Tibial nerve (tissue), 4 donors: ENCODE data around the gene TP53RK. TPM values are rescaled to one million over a fixed set of nuclear protein-coding genes. Genes with fewer than 3 reads are reported as not detected.

Source experiments
- DNase-seq, 2 donors: peaks; one replicate each; pipeline ENCODE4 v3.0.0-alpha.2; 2019; ENCODE audit warnings: low spot score in 2 of 2
- H3K27ac ChIP-seq, 4 donors: fragments of 200-600 bp; sonication (generic) in 3 of 4; one replicate each; pipeline ENCODE4 v1.5.1; 2017 to 2019; ENCODE audit warnings: mild to moderate bottlenecking in 1 of 4
- H3K27me3 ChIP-seq, 2 donors: fragments of 200-600 bp; sonication (generic) in 1 of 2; one replicate each; pipeline versions ENCODE4 v1.5.1 to v1.6.0; 2017 to 2019
- H3K36me3 ChIP-seq, 3 donors: fragments of 200-600 bp; sonication (generic); one replicate each; pipeline ENCODE4 v1.5.1; 2018 to 2019
- H3K4me1 ChIP-seq, 4 donors: fragments of 200-600 bp; sonication (generic) in 3 of 4; one replicate each; pipeline ENCODE4 v1.5.1; 2017 to 2019
- H3K4me3 ChIP-seq, 4 donors: fragments of 200-600 bp; sonication (generic) in 3 of 4; one replicate each; pipeline ENCODE4 v1.5.1; 2017 to 2019; ENCODE audit warnings: mild to moderate bottlenecking in 1 of 4, moderate library complexity in 1 of 4
- H3K9me3 ChIP-seq, 4 donors: fragments of 200-600 bp; sonication (generic) in 3 of 4; one replicate each; pipeline ENCODE4 v1.5.1; 2017 to 2019
- CTCF ChIP-seq, 5 experiments: fragments of 200-600 bp in 3 of 5; fragments of 450-650 bp in 2 of 5; sonication (generic) in 3 of 5; IDR thresholded peaks; one replicate each; pipeline ENCODE4 v1.5.1; 2016 to 2019; ENCODE audit warnings: antibody characterized with exemption in 5 of 5, mild to moderate bottlenecking in 3 of 5, moderate library complexity in 2 of 5
- EP300 ChIP-seq, 2 donors: sonication (generic); formaldehyde crosslinking; IDR thresholded peaks; one replicate each; pipeline ENCODE4 v1.6.1; 2017; ENCODE audit warnings: antibody characterized with exemption in 2 of 2, mild to moderate bottlenecking in 1 of 2
- POLR2A ChIP-seq, 2 donors: fragments of 450-650 bp; IDR thresholded peaks; one replicate each; pipeline ENCODE4 v1.6.1; 2017; ENCODE audit warnings: antibody characterized with exemption in 2 of 2, mild to moderate bottlenecking in 2 of 2, moderate library complexity in 2 of 2
- WGBS, 2 donors: methylation state at CpG; one replicate each; pipeline ENCODE4 v1.1.5; 2018; 5-methylcytosine and 5-hydroxymethylcytosine counted together
- total RNA-seq, 4 donors: library from RNA; depleted of rRNA; stranded (reverse); fragments of >200 nt; gene quantifications; one replicate each; pipeline ENCODE4 v1.1.0, GENCODE V29; 2016

The TP53RK gene
- total RNA-seq, 4 donors from 2014 or later = 16.8 to 24.5 (median 21.9) TPM

- TF ChIP-seq EP300 (IDR thresholded peaks at IDR 0.05) (no peak), POLR2A (IDR thresholded peaks at IDR 0.05) (no peak), CTCF (IDR thresholded peaks at IDR 0.05) (no peak)
- WGBS, 2 donors = 33 to 36% methylated on average over 22 of the region's 22 CpGs
- no peak for DNase-seq
- peaks cover 0 to 7% (median 0%) of the 10 kb centered on the region in 3 donors for H3K36me3 ChIP-seq
- peak overlapping the region; percentile 71 to 90 (median 76) for H3K27ac ChIP-seq
- H3K4me3 ChIP-seq = peak overlapping the region; percentile 49 to 77 (median 61)
- peaks cover 0 to 8% (median 0%) of the 10 kb centered on the region in 4 donors for H3K9me3 ChIP-seq
- H3K4me1 ChIP-seq = peaks cover 0 to 60% (median 2%) of the 10 kb centered on the region in 4 donors
- no peaks in the 10 kb centered on the region for H3K27me3 ChIP-seq
Observed at GRCh38 chr20:46710153-46710913, 21.1 kb upstream of the TP53RK start.

DNA sequence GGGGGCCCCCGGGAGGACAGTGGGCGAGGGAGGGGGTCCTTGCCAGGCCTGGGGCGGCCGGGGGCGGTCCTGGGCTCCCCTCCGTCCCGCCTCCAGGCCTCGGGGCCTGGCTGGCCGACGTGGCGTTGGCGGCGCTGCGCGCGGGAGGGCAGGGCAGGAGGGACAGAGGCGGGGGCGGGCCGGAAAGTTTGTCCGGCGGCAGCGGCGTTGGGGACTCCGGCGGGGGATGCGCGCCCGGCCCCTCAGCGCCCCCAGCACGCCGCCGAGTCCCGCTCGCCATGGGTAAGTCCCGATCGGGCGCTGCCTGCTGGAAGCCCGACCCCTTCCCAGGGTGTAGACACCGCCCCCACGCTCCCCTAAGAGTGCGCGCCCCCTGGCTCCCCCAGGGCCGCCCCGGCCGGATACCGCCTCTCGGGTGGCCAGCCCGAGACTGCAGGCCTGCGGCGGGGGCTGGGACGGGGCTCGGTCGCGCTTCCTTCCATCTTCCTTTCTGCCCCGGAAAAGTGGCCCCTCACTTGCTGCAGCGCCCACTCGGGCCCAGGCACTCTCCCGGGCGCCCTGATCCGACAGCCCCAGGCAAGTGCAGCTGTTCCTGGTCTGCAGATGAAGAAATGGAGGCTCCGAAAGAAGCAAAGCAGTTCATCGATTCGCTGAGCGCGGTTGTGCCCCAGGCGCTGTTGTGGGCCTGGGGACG is 20.4 kb upstream of the TP53RK start, which contains the start of gene SLC2A10:
Gene SLC2A10, plus strand, starts transcription at position 191 of the 694 bp plus-strand sequence. Its CDS starts 88 bp downstream, at position 279.
- H3K27ac ChIP-seq = peak within 1 kb of the TSS; percentile 71 to 90 (median 76)
- no peaks in the 10 kb centered on the region for H3K27me3 ChIP-seq
- peaks cover 0 to 59% (median 2%) of the 10 kb centered on the region in 4 donors for H3K4me1 ChIP-seq
- H3K9me3 ChIP-seq = peaks cover 0 to 8% (median 0%) of the 10 kb centered on the region in 4 donors
- TF ChIP-seq CTCF (IDR thresholded peaks at IDR 0.05) = peak in 2 of 5 experiments; percentile 13 to 33
- peak in 1 of 2 donors; percentile 24 for TF ChIP-seq POLR2A (IDR thresholded peaks at IDR 0.05)
- peak in 1 of 2 donors; percentile 36 for TF ChIP-seq EP300 (IDR thresholded peaks at IDR 0.05)
- peaks cover 0 to 4% (median 0%) of the 10 kb centered on the region in 3 donors for H3K36me3 ChIP-seq
- DNase-seq = peak; percentile 38 to 51
- H3K4me3 ChIP-seq = peak within 1 kb of the TSS; percentile 49 to 77 (median 61)
- WGBS, 2 donors = 1 to 2% methylated on average over 20 to 33 of the region's 67 CpGs

DNA sequence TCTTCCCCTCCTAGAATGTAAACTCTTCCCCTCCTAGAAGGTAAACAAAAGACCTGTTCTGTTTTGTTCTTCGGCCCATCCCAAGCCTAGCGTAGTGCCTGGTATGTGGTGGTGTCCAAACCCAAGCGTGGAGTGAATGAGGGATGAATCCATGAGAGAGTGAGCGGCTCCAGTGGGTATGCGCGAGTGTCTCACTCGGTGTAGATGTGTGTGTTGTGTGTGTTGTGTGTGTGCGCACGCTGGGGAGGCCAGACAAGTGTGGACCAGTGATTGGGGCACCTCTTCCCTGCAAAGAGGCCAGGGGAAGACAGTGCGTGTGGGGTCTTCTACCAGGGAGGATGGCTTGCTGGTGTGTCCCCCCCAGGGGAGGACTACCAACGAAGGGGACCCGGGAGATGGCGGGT is 19.8 kb upstream of the TP53RK start:
- H3K9me3 ChIP-seq = peaks cover 0 to 8% (median 0%) of the 10 kb centered on the region in 4 donors
- no peaks in the 10 kb centered on the region for H3K27me3 ChIP-seq
- H3K27ac ChIP-seq = peak overlapping the region; percentile 71 to 90 (median 76)
- H3K4me3 ChIP-seq = peak overlapping the region; percentile 49 to 77 (median 61)
- peaks cover 0 to 56% (median 2%) of the 10 kb centered on the region in 4 donors for H3K4me1 ChIP-seq
- H3K36me3 ChIP-seq = no peaks in the 10 kb centered on the region
- TF ChIP-seq EP300 (IDR thresholded peaks at IDR 0.05) = no peak
- no peak for TF ChIP-seq POLR2A (IDR thresholded peaks at IDR 0.05)
- no peak for TF ChIP-seq CTCF (IDR thresholded peaks at IDR 0.05)
- WGBS, 2 donors = 47 to 53% methylated on average over 13 of the region's 13 CpGs
- no peak for DNase-seq

DNA sequence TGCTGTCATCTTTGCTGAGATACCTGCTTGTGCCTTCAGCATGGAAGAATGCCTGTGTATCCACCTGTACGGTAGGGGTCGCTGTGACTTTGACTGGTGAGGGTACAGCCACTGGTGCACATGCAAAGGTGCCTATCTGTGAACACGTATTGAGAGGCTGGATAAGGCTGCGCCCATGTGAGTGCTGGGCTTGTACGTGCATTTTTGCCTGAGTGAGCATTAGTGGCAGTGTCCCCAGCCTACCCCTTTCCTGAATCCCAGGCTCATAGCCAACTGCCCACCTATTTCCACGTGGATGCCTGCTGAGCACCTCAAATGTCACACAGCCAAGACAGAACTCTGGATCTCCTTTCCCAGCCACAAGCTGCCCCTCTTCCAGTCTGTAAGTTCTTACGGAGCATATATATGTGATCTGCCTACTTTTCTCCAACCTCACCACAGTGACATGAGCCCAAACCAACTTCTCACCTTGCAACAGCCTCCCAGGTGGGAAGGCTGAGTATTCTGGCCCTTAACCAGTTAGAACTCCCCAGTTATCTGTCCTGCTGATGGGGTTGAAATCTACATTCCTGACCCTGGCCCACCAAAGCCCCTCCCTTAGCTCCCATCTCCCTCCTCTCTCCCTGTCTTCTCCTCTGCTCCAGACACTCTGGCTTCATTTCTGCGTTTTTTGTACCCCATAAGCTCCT is 19.1 kb upstream of the TP53RK start:
- Histone ChIP-seq H3K4me1 (peaks cover 0 to 53% (median 2%) of the 10 kb centered on the region in 4 donors), H3K27ac (peak overlapping the region in 2 of 4 donors; percentile 77 to 90), H3K27me3 (no peaks in the 10 kb centered on the region), H3K36me3 (no peaks in the 10 kb centered on the region), H3K9me3 (peaks cover 0 to 8% (median 0%) of the 10 kb centered on the region in 4 donors), H3K4me3 (no peak overlapping the region)
- no peak for DNase-seq
- 63 to 73% methylated on average over 8 of the region's 8 CpGs for WGBS, 2 donors
- no peak for TF ChIP-seq EP300 (IDR thresholded peaks at IDR 0.05)
- TF ChIP-seq POLR2A (IDR thresholded peaks at IDR 0.05) = no peak
- TF ChIP-seq CTCF (IDR thresholded peaks at IDR 0.05) = no peak
